Naive thymus-derived CD8-positive, alpha-beta T cell (primary cell): ENCODE results near the gene ZNF148. TPM values are rescaled to one million over a fixed set of nuclear protein-coding genes. Genes with fewer than 3 reads are reported as not detected.
A peak's percentile ranks its signal among the peaks of the same experiment; 100 is the strongest.

Experiments
- ATAC-seq, 2 donors: fragments of 150-1000 bp; cut with Tn5 transposase in 1 of 2; sonication (Bioruptor Pico), chemical (Tn5 transposase) in 1 of 2; 1 replicate in 1 of 2; 2 replicates in 1 of 2; pipeline ENCODE4 v1.10.0; 2021; ENCODE audit warnings: mild to moderate bottlenecking in 2 of 2, moderate library complexity in 2 of 2
- POLR2A ChIA-PET: fragments of 350-600 bp; sonication (Branson Sonifier 250); formaldehyde crosslinking; loops from one replicate; lab custom pipeline; 2021; ENCODE audit warnings: antibody characterized with exemption; lab: Charles Lee
- DNase-seq, 10 donors: peaks; one replicate each; pipeline versions ENCODE4 v3.0.0 to v3.0.0-alpha.2; 2020 to 2022
- H3K27ac Mint-ChIP-seq, 10 donors: one replicate each; pipeline ENCODE4 v1.8.0; 2020 to 2022; ENCODE audit warnings: mild to moderate bottlenecking in 10 of 10, mixed read lengths in 10 of 10, moderate library complexity in 4 of 10, inconsistent platforms in 1 of 10
- H3K27me3 Mint-ChIP-seq, 5 donors: one replicate each; pipeline ENCODE4 v1.8.0; 2021 to 2022; ENCODE audit warnings: mixed read lengths in 5 of 5
- H3K36me3 Mint-ChIP-seq, 3 donors: one replicate each; pipeline ENCODE4 v1.8.0; 2020 to 2022; ENCODE audit warnings: mixed read lengths in 3 of 3, mild to moderate bottlenecking in 2 of 3, inconsistent platforms in 1 of 3
- H3K4me1 Mint-ChIP-seq, 4 donors: one replicate each; pipeline ENCODE4 v1.8.0; 2021 to 2022; ENCODE audit warnings: mixed read lengths in 4 of 4
- H3K4me3 Mint-ChIP-seq, 10 donors: one replicate each; pipeline ENCODE4 v1.8.0; 2020 to 2022; ENCODE audit warnings: mild to moderate bottlenecking in 10 of 10, mixed read lengths in 10 of 10, moderate library complexity in 6 of 10, inconsistent platforms in 1 of 10
- H3K9me3 Mint-ChIP-seq, 9 donors: one replicate each; pipeline ENCODE4 v1.8.0; 2020 to 2022; ENCODE audit warnings: mixed read lengths in 9 of 9, mild to moderate bottlenecking in 3 of 9, inconsistent platforms in 1 of 9, moderate library complexity in 1 of 9
- polyA plus RNA-seq, 3 donors: library from polyadenylated mRNA; unstranded; fragments of 300-500 nt; fragmentation: Illumina TruSeq; gene quantifications; one replicate each; pipeline ENCODE4 v1.2.3, GENCODE V29; 2021
- total RNA-seq, 8 experiments: library from RNA in 2 of 8; stranded (reverse) in 2 of 8; gene quantifications; one replicate each; pipeline ENCODE4 v1.2.3 and lab custom pipeline; 2021 to 2026

The ZNF148 gene
- total and polyA plus RNA-seq, 5 experiments from 2014 or later: 62.5 to 100 (median 80.7) TPM

GRCh38 chr3:125212091-125212508 is 163.0 kb downstream of the ZNF148 start:
- Mint-ChIP-seq H3K27ac (peak overlapping the region in 2 of 10 donors; percentile 33 to 54), H3K9me3 (no peaks in the 10 kb centered on the region), H3K27me3 (peaks cover 28 to 72% (median 46%) of the 10 kb centered on the region in 5 donors), H3K4me3 (peak overlapping the region in 8 of 10 donors; percentile 46 to 87 (median 71)), H3K4me1 (peaks cover 7 to 25% (median 15%) of the 10 kb centered on the region in 4 donors), H3K36me3 (no peaks in the 10 kb centered on the region)
- POLR2A ChIA-PET: no interaction called here
- DNase-seq (no peak), ATAC-seq (peak; percentile 40 to 47)

- Mint-ChIP-seq H3K4me3 (peak overlapping the region in 9 of 10 donors; percentile 46 to 87 (median 70)), H3K27me3 (peaks cover 28 to 77% (median 46%) of the 10 kb centered on the region in 5 donors), H3K4me1 (peaks cover 7 to 25% (median 15%) of the 10 kb centered on the region in 4 donors), H3K27ac (peak overlapping the region in 2 of 10 donors; percentile 33 to 60), H3K9me3 (no peaks in the 10 kb centered on the region), H3K36me3 (no peaks in the 10 kb centered on the region)
- DNase-seq: no peak
- ATAC-seq: no peak
- POLR2A ChIA-PET: no interaction called here
These were observed 163.5 kb downstream of the ZNF148 start for GRCh38 chr3:125211523-125212090.

- Mint-ChIP-seq H3K4me3 (no peak overlapping the region), H3K9me3 (no peaks in the 10 kb centered on the region), H3K4me1 (peaks cover 4 to 9% (median 8%) of the 10 kb centered on the region in 4 donors), H3K36me3 (no peaks in the 10 kb centered on the region), H3K27me3 (peaks cover 19 to 63% (median 37%) of the 10 kb centered on the region in 5 donors), H3K27ac (no peak overlapping the region)
- no peak for DNase-seq
- POLR2A ChIA-PET: no interaction called here
- no peak for ATAC-seq
These were observed 167.1 kb downstream of the ZNF148 start for GRCh38 chr3:125207949-125208568.

- peaks cover 0 to under 1% (median 0%) of the 10 kb centered on the region in 9 donors for H3K9me3 Mint-ChIP-seq
- no peak overlapping the region for H3K27ac Mint-ChIP-seq
- no peak overlapping the region for H3K4me3 Mint-ChIP-seq
- H3K36me3 Mint-ChIP-seq: no peaks in the 10 kb centered on the region
- ATAC-seq (no peak), DNase-seq (no peak)
- peaks cover 19 to 62% (median 36%) of the 10 kb centered on the region in 5 donors for H3K27me3 Mint-ChIP-seq
- POLR2A ChIA-PET: no interaction called here
- H3K4me1 Mint-ChIP-seq: peaks cover 4 to 9% (median 7%) of the 10 kb centered on the region in 4 donors
These were observed 167.6 kb downstream of the ZNF148 start for GRCh38 chr3:125207507-125207906.

GRCh38 chr3:125206934-125207333 is 168.2 kb downstream of the ZNF148 start:
- peaks cover 4 to 7% (median 6%) of the 10 kb centered on the region in 4 donors for H3K4me1 Mint-ChIP-seq
- H3K27me3 Mint-ChIP-seq: peaks cover 19 to 60% (median 37%) of the 10 kb centered on the region in 5 donors
- ATAC-seq (no peak), DNase-seq (no peak)
- H3K4me3 Mint-ChIP-seq: no peak overlapping the region
- H3K9me3 Mint-ChIP-seq: peaks cover 0 to 5% (median 0%) of the 10 kb centered on the region in 9 donors
- H3K36me3 Mint-ChIP-seq: no peaks in the 10 kb centered on the region
- POLR2A ChIA-PET: no interaction called here
- H3K27ac Mint-ChIP-seq: no peak overlapping the region

GRCh38 chr3:125203731-125204130 is 171.4 kb downstream of the ZNF148 start:
- POLR2A ChIA-PET: no interaction called here
- peak overlapping the region in 1 of 10 donors; percentile 3 for H3K27ac Mint-ChIP-seq
- ATAC-seq: no peak
- H3K27me3 Mint-ChIP-seq: peaks cover 2 to 28% (median 12%) of the 10 kb centered on the region in 5 donors
- peaks cover 0 to 5% (median 0%) of the 10 kb centered on the region in 9 donors for H3K9me3 Mint-ChIP-seq
- H3K4me3 Mint-ChIP-seq: no peak overlapping the region
- DNase-seq: no peak
- H3K36me3 Mint-ChIP-seq: no peaks in the 10 kb centered on the region
- H3K4me1 Mint-ChIP-seq: no peaks in the 10 kb centered on the region

- H3K27me3 Mint-ChIP-seq: peaks cover 0 to 13% (median 4%) of the 10 kb centered on the region in 5 donors
- ATAC-seq (peak in 1 of 2 donors; percentile 47), DNase-seq (peak in 3 of 10 donors; percentile 19 to 32 (median 25))
- no peak overlapping the region for H3K4me3 Mint-ChIP-seq
- no peaks in the 10 kb centered on the region for H3K4me1 Mint-ChIP-seq
- H3K27ac Mint-ChIP-seq: no peak overlapping the region
- peaks cover 0 to 5% (median 0%) of the 10 kb centered on the region in 9 donors for H3K9me3 Mint-ChIP-seq
- H3K36me3 Mint-ChIP-seq: no peaks in the 10 kb centered on the region
- POLR2A ChIA-PET: no interaction called here
These were observed 172.9 kb downstream of the ZNF148 start for GRCh38 chr3:125202197-125202596.

- ATAC-seq (no peak), DNase-seq (no peak)
- POLR2A ChIA-PET: no interaction called here
- H3K27ac Mint-ChIP-seq: no peak overlapping the region
- no peaks in the 10 kb centered on the region for H3K4me1 Mint-ChIP-seq
- H3K9me3 Mint-ChIP-seq: peaks cover 0 to 5% (median 0%) of the 10 kb centered on the region in 9 donors
- H3K36me3 Mint-ChIP-seq: no peaks in the 10 kb centered on the region
- peaks cover 0 to 4% (median 0%) of the 10 kb centered on the region in 5 donors for H3K27me3 Mint-ChIP-seq
- no peak overlapping the region for H3K4me3 Mint-ChIP-seq
These were observed 174.4 kb downstream of the ZNF148 start for GRCh38 chr3:125200731-125201139.

- no peaks in the 10 kb centered on the region for H3K4me1 Mint-ChIP-seq
- POLR2A ChIA-PET: no interaction called here
- H3K36me3 Mint-ChIP-seq: no peaks in the 10 kb centered on the region
- no peak for DNase-seq
- H3K27me3 Mint-ChIP-seq: peaks cover 0 to 5% (median 2%) of the 10 kb centered on the region in 5 donors
- ATAC-seq: no peak
- H3K9me3 Mint-ChIP-seq: no peaks in the 10 kb centered on the region
- H3K4me3 Mint-ChIP-seq: no peak overlapping the region
- no peak overlapping the region for H3K27ac Mint-ChIP-seq
These were observed 180.1 kb downstream of the ZNF148 start for GRCh38 chr3:125194849-125195601.

GRCh38 chr3:125194061-125194848 is 180.9 kb downstream of the ZNF148 start:
- no peak overlapping the region for H3K4me3 Mint-ChIP-seq
- POLR2A ChIA-PET: no interaction called here
- H3K27ac Mint-ChIP-seq: no peak overlapping the region
- H3K4me1 Mint-ChIP-seq: no peaks in the 10 kb centered on the region
- ATAC-seq (no peak), DNase-seq (no peak)
- peaks cover 0 to 5% (median 2%) of the 10 kb centered on the region in 5 donors for H3K27me3 Mint-ChIP-seq
- no peaks in the 10 kb centered on the region for H3K36me3 Mint-ChIP-seq
- no peaks in the 10 kb centered on the region for H3K9me3 Mint-ChIP-seq

- no peaks in the 10 kb centered on the region for H3K36me3 Mint-ChIP-seq
- peaks cover 0 to 5% (median 2%) of the 10 kb centered on the region in 5 donors for H3K27me3 Mint-ChIP-seq
- no peak for ATAC-seq
- H3K4me1 Mint-ChIP-seq: no peaks in the 10 kb centered on the region
- no peak overlapping the region for H3K4me3 Mint-ChIP-seq
- H3K9me3 Mint-ChIP-seq: no peaks in the 10 kb centered on the region
- POLR2A ChIA-PET: no interaction called here
- no peak overlapping the region for H3K27ac Mint-ChIP-seq
- no peak for DNase-seq
These were observed 182.7 kb downstream of the ZNF148 start for GRCh38 chr3:125192190-125193035.
